ENCODE measurements around the gene KRT31. TPM values are rescaled to one million over a fixed set of nuclear protein-coding genes. Genes with fewer than 3 reads are reported as not detected.

Gene KRT31
- total and polyA plus RNA-seq, 2 of the 8 experiments (the other 6 are each of a cell fraction or from before 2014, with no cell fraction given): not detected

DNA sequence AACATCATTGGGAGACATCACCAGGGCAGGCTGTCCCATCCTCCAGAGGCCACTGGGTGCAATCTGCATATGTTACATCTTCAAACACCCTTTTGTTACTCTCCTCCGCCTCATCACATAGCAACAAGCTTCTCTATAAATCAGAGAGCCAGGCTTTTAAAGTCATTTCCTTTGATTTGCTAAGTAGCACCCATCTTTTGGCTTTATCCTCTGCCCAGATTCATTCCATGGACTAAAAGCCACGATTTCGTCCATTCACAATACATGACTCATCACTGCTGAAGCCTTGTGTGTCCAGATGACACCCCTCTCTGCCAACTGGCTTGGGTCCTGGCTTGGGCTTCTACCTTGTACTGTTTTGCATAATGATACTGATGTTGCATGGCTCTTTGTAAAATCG is 45.3 kb upstream of the KRT31 start:
- Histone ChIP-seq H3K27me3 (replicated peaks in 1 of 4; ENCODE audit: control insufficient read depth in 3 of 4, extremely low read depth in 1 of 4, insufficient read depth in 3 of 4, low read length in 3 of 4) (no peaks in the 10 kb centered on the region; a peak in 1 of 7 replicates), H2BK5ac (ENCODE audit: low read depth, low read length) (no peak overlapping the region), H2BK15ac (ENCODE audit: low read length) (no peak overlapping the region), H3K4me2 (ENCODE audit: insufficient read depth in 1 of 2, low read depth in 2 of 2, low read length in 2 of 2) (no peak overlapping the region), H4K5ac (ENCODE audit: insufficient read length, low read depth, low read length) (no peak overlapping the region), H4K91ac (replicated peaks; ENCODE audit: insufficient read length, low read length) (no peak overlapping the region), H3K9ac (replicated peaks in 1 of 4; ENCODE audit: extremely low read depth in 1 of 4, low read depth in 3 of 4, low read length in 3 of 4) (no peak overlapping the region), H3K56ac (replicated peaks; ENCODE audit: insufficient read length, low read depth, low read length) (no peak overlapping the region), H3K36me3 (ENCODE audit: control insufficient read depth in 2 of 4, insufficient read depth in 4 of 4, low read length in 3 of 4) (no peaks in the 10 kb centered on the region), H2AK5ac (ENCODE audit: low read depth, low read length) (no peak overlapping the region), H3K79me1 (ENCODE audit: low read depth, low read length) (no peaks in the 10 kb centered on the region), H3K23ac (ENCODE audit: insufficient read length) (no peak overlapping the region), H4K20me1 (replicated peaks in 1 of 2; ENCODE audit: control insufficient read depth in 1 of 2, insufficient read depth in 2 of 2, low read length in 2 of 2) (no peaks in the 10 kb centered on the region), H3K23me2 (ENCODE audit: low read depth, low read length) (no peaks in the 10 kb centered on the region), H3K27ac (ENCODE audit: low read depth, low read length) (no peak overlapping the region), H3K9me3 (ENCODE audit: insufficient read depth in 2 of 2, low read depth in 1 of 2, low read length in 1 of 2) (no peaks in the 10 kb centered on the region; a peak in 1 of 4 replicates), H3K4me1 (replicated peaks in 1 of 4; ENCODE audit: control insufficient read depth in 3 of 4, insufficient read depth in 4 of 4, low read length in 3 of 4) (no peaks in the 10 kb centered on the region), H3K4me3 (ENCODE audit: extremely low read depth in 1 of 4, insufficient read depth in 2 of 4, low read depth in 3 of 4, low read length in 4 of 4) (no peak overlapping the region), H2AFZ (ENCODE audit: low read length) (no peak overlapping the region), H2BK120ac (replicated peaks; ENCODE audit: low read depth, low read length) (no peak overlapping the region), H3K4ac (replicated peaks; ENCODE audit: insufficient read length, low read depth, low read length) (no peak overlapping the region), H4K8ac (ENCODE audit: extremely low read depth, insufficient read depth, low read length) (no peak overlapping the region), H2BK12ac (ENCODE audit: low read depth, low read length) (no peak overlapping the region), H2BK20ac (ENCODE audit: low read length) (no peak overlapping the region), H3K14ac (ENCODE audit: insufficient read length) (no peak overlapping the region), H3K79me2 (ENCODE audit: control insufficient read depth in 1 of 2, insufficient read depth in 2 of 2, low read length in 2 of 2) (no peaks in the 10 kb centered on the region), H3K18ac (ENCODE audit: extremely low read depth, low read length) (no peak overlapping the region)
- 90% methylated on average over 4 of the region's 4 CpGs; no CpG with 5 or more reads in 1 of the 2 experiments for WGBS, 2 experiments (ENCODE audit: extremely low coverage in 1 of 2, insufficient coverage in 1 of 2, insufficient read length in 1 of 2, insufficient replicate concordance in 2 of 2, low coverage in 1 of 2, low lambda C conversion rate in 2 of 2, missing lambda C conversion rate in 1 of 2)
- POLR2A ChIA-PET (ENCODE audit: partially characterized antibody): no interaction called here
- CTCF ChIA-PET (ENCODE audit: partially characterized antibody): interaction anchor here (1.1 to 2.3 kb wide), 3 partner anchors 12 to 53 kb away, joined by 3 to 7 read pairs (median 4); no protein-coding TSS in a partner anchor
- FAIRE-seq (no peak), DNase-seq (ENCODE audit: low read depth in 1 of 2, low spot score in 2 of 2) (no peak)
- TF ChIP-seq SAP30 (IDR thresholded peaks at IDR 0.05; ENCODE audit: insufficient read depth, insufficient replicate concordance, low read length) (no peak), SIN3A (conservative IDR thresholded peaks at IDR 0.05 in 1 of 2, IDR thresholded peaks at IDR 0.05 in 1 of 2; ENCODE audit: low read depth in 1 of 2, low read length in 2 of 2) (no peak), RAD21 (IDR thresholded peaks at IDR 0.05 in 1 of 2, conservative IDR thresholded peaks at IDR 0.05 in 1 of 2; ENCODE audit: low read depth in 2 of 2, low read length in 2 of 2) (no peak), CHD2 (IDR thresholded peaks at IDR 0.05; ENCODE audit: low read length) (no peak), TAF7 (optimal IDR thresholded peaks at IDR 0.05; ENCODE audit: borderline replicate concordance, low read depth, low read length) (no peak), CREB1 (IDR thresholded peaks at IDR 0.05) (no peak), CEBPB (IDR thresholded peaks at IDR 0.05; ENCODE audit: low read depth, low read length) (no peak), ZNF274 (IDR thresholded peaks at IDR 0.05; ENCODE audit: borderline replicate concordance, extremely low read depth, low read length) (no peak), NRF1 (IDR thresholded peaks at IDR 0.05; ENCODE audit: low read depth, low read length) (no peak), BCL11A (IDR thresholded peaks at IDR 0.05; ENCODE audit: low read depth in 2 of 2, low read length in 2 of 2) (no peak), JUN (IDR thresholded peaks at IDR 0.05; ENCODE audit: low read depth, low read length) (no peak), KDM1A (IDR thresholded peaks at IDR 0.05; ENCODE audit: borderline replicate concordance, low read length) (no peak), POU5F1 (IDR thresholded peaks at IDR 0.05; ENCODE audit: low read depth, low read length) (no peak), SRF (IDR thresholded peaks at IDR 0.05; ENCODE audit: low read depth, low read length) (no peak), GTF2F1 (IDR thresholded peaks at IDR 0.05; ENCODE audit: borderline replicate concordance, low read depth, low read length) (no peak)
